ENCODE measurements around the gene CADM1.

GRCh38 chr11:115535781-115536180, 31.6 kb upstream of the CADM1 start:
- TF ChIP-seq, protein P1, sequence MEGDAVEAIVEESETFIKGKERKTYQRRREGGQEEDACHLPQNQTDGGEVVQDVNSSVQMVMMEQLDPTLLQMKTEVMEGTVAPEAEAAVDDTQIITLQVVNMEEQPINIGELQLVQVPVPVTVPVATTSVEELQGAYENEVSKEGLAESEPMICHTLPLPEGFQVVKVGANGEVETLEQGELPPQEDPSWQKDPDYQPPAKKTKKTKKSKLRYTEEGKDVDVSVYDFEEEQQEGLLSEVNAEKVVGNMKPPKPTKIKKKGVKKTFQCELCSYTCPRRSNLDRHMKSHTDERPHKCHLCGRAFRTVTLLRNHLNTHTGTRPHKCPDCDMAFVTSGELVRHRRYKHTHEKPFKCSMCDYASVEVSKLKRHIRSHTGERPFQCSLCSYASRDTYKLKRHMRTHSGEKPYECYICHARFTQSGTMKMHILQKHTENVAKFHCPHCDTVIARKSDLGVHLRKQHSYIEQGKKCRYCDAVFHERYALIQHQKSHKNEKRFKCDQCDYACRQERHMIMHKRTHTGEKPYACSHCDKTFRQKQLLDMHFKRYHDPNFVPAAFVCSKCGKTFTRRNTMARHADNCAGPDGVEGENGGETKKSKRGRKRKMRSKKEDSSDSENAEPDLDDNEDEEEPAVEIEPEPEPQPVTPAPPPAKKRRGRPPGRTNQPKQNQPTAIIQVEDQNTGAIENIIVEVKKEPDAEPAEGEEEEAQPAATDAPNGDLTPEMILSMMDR (IDR thresholded peaks at IDR 0.05), result no peak
- no peak for TF ChIP-seq POLR2A (IDR thresholded peaks at IDR 0.05)
- TF ChIP-seq EP300 (IDR thresholded peaks at IDR 0.05), result no peak
- TF ChIP-seq POLR2AphosphoS5 (IDR thresholded peaks at IDR 0.05), result no peak
